Tibial artery (tissue), 4 donors: ENCODE data around the gene SPRYD7.
"Not testable (repeated sequence)": the region's sequence is repeated elsewhere in the genome, so short reads cannot be mapped to it uniquely, and the experiment has no call there.

Experiments
- DNase-seq, 2 donors: peaks; one replicate each; pipeline ENCODE4 v3.0.0-alpha.2; 2019
- H3K27ac ChIP-seq, 2 donors: fragments of 200-600 bp; sonication (generic) in 1 of 2; 1 replicate in 1 of 2; 2 replicates in 1 of 2; pipeline ENCODE4 v1.5.1; 2018 to 2019; ENCODE audit warnings: mild to moderate bottlenecking in 1 of 2
- H3K27me3 ChIP-seq, 2 donors: fragments of 200-600 bp; sonication (generic) in 1 of 2; one replicate each; pipeline versions ENCODE4 v1.5.1 to v1.6.0; 2016 to 2019
- H3K36me3 ChIP-seq, 3 donors: fragments of 200-600 bp; sonication (generic) in 2 of 3; one replicate each; pipeline ENCODE4 v1.5.1; 2016 to 2019; ENCODE audit warnings: mild to moderate bottlenecking in 2 of 3
- H3K4me1 ChIP-seq, 4 donors: fragments of 200-600 bp; sonication (generic) in 2 of 4; 1 replicate in 3 of 4; 2 replicates in 1 of 4; pipeline ENCODE4 v1.5.1; 2016 to 2019
- H3K4me3 ChIP-seq, 2 donors: fragments of 200-600 bp; sonication (generic) in 1 of 2; 1 replicate in 1 of 2; 2 replicates in 1 of 2; pipeline ENCODE4 v1.5.1; 2018 to 2019; ENCODE audit warnings: mild to moderate bottlenecking in 2 of 2
- H3K9me3 ChIP-seq, 3 donors: fragments of 200-600 bp; sonication (generic) in 1 of 3; one replicate each; pipeline ENCODE4 v1.5.1; 2016 to 2019
- CTCF ChIP-seq, 2 experiments: fragments of 200-600 bp in 1 of 2; fragments of 450-650 bp in 1 of 2; IDR thresholded peaks; one replicate each; pipeline ENCODE4 v1.5.1; 2017 to 2019; ENCODE audit warnings: antibody characterized with exemption in 2 of 2, mild to moderate bottlenecking in 1 of 2, moderate library complexity in 1 of 2
- intact Hi-C: fragments of 100-400 bp; cut with DNase I; formaldehyde crosslinking; loops from one replicate; pipeline ENCODE4 v1.15.0; 2023; ENCODE audit warnings: low total_unique reads

Gene SPRYD7

GRCh38 chr13:49954674-49955455 is 18.7 kb upstream of the SPRYD7 start:
- Histone ChIP-seq H3K4me1 (peaks cover 0 to 10% (median 0%) of the 10 kb centered on the region in 4 donors), H3K36me3 (peaks cover 0 to 11% (median 11%) of the 10 kb centered on the region in 3 donors), H3K27me3 (no peaks in the 10 kb centered on the region), H3K9me3 (peaks cover 0 to 7% (median 0%) of the 10 kb centered on the region in 3 donors), H3K4me3 (no peak overlapping the region), H3K27ac (no peak overlapping the region)
- TF ChIP-seq CTCF (IDR thresholded peaks at IDR 0.05) = no peak
- no peak for DNase-seq
- intact Hi-C loops = no loop called here

GRCh38 chr13:49953560-49953959 is 17.4 kb upstream of the SPRYD7 start:
- no peak for TF ChIP-seq CTCF (IDR thresholded peaks at IDR 0.05)
- Histone ChIP-seq H3K36me3 (peaks cover 0 to 3% (median 0%) of the 10 kb centered on the region in 3 donors), H3K27me3 (no peaks in the 10 kb centered on the region), H3K27ac (no peak overlapping the region), H3K4me3 (no peak overlapping the region), H3K4me1 (peaks cover 0 to 10% (median 0%) of the 10 kb centered on the region in 4 donors), H3K9me3 (no peaks in the 10 kb centered on the region)
- no peak for DNase-seq
- intact Hi-C loops = no loop called here

- DNase-seq = no peak
- TF ChIP-seq CTCF (IDR thresholded peaks at IDR 0.05) = no peak
Measured at GRCh38 chr13:49951754-49952535, 15.8 kb upstream of the SPRYD7 start.

GRCh38 chr13:49948777-49949270 is 12.7 kb upstream of the SPRYD7 start:
- H3K27me3 ChIP-seq, H3K36me3 ChIP-seq, H3K4me3 ChIP-seq, H3K27ac ChIP-seq, DNase-seq, intact Hi-C loops, H3K9me3 ChIP-seq, H3K4me1 ChIP-seq: not testable (repeated sequence)

More at GRCh38 chr13:49951754-49952535, 15.8 kb upstream of the SPRYD7 start:
- Histone ChIP-seq H3K4me3 (no peak overlapping the region), H3K27ac (no peak overlapping the region), H3K36me3 (no peaks in the 10 kb centered on the region), H3K4me1 (peaks cover 0 to 10% (median 0%) of the 10 kb centered on the region in 4 donors), H3K27me3 (no peaks in the 10 kb centered on the region), H3K9me3 (no peaks in the 10 kb centered on the region)
- intact Hi-C loops = no loop called here

GRCh38 chr13:49939321-49939720 is 3.2 kb upstream of the SPRYD7 start:
- intact Hi-C loops = loop anchor here (5.0 kb wide), 3 partner anchors 58 to 147 kb away; partner anchors contain the start of genes KPNA3 and TRIM13
- no peak for TF ChIP-seq CTCF (IDR thresholded peaks at IDR 0.05)
- H3K4me1 ChIP-seq = peaks cover 0 to 21% (median 8%) of the 10 kb centered on the region in 4 donors
- DNase-seq = no peak
- no peak overlapping the region for H3K27ac ChIP-seq
- H3K9me3 ChIP-seq = no peaks in the 10 kb centered on the region
- H3K36me3 ChIP-seq = no peaks in the 10 kb centered on the region
- H3K27me3 ChIP-seq = no peaks in the 10 kb centered on the region
- no peak overlapping the region for H3K4me3 ChIP-seq
